HG02852 (cell line): ENCODE results near the gene COL26A1.

Experiments
- ATAC-seq: cut with Tn5 transposase; IDR thresholded peaks from one replicate; pipeline ENCODE4 v1.9.1; 2021; ENCODE audit warnings: mild to moderate bottlenecking, moderate library complexity; ENCODE audit not compliant: unreplicated experiment

COL26A1 gene

DNA sequence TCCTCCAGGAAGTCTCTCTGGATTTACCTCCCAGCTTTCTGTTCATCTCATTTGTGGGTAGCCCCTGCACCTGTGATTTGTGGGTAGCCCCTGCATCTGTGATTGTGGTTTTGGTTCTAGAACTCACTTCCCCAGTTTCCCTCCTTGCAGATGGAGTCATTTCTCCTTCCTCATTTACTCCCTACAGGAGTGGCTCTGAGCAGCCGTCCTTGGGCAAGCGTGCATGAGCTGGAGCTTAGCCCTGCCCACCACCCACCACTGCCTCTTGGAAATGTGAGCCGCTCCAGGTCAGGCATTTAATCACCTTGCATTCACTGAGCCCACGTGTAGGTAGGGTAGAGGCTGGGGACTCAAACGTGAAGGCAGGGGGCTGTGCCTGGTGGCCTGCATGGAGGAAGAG, 8.2 kb downstream of the COL26A1 start:
- ATAC-seq = no peak

- no peak for ATAC-seq
Measured at GRCh38 chr7:101373812-101374614, 11.3 kb downstream of the COL26A1 start.

DNA sequence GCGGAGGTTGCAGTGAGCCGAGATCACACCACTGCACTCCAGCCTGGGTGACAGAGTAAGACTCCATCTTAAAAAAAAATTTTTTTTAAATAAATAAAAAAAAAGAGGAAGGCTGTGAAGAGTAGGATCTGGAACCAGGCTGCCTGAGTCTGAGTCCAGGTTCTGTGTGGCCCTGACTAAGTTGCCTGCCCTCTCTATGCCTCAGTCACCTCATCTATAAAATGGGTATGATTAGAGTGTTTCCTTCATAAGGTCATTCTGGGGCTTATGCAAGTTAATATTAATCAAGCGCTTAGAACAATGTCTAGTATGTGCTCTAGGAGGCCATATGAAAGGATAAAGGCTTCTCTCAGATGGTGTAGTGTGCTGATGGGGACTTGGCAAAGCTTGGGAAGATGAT, 12.3 kb downstream of the COL26A1 start:
- ATAC-seq = no peak

- no peak for ATAC-seq
Measured at GRCh38 chr7:101376601-101377000, 13.9 kb downstream of the COL26A1 start.

DNA sequence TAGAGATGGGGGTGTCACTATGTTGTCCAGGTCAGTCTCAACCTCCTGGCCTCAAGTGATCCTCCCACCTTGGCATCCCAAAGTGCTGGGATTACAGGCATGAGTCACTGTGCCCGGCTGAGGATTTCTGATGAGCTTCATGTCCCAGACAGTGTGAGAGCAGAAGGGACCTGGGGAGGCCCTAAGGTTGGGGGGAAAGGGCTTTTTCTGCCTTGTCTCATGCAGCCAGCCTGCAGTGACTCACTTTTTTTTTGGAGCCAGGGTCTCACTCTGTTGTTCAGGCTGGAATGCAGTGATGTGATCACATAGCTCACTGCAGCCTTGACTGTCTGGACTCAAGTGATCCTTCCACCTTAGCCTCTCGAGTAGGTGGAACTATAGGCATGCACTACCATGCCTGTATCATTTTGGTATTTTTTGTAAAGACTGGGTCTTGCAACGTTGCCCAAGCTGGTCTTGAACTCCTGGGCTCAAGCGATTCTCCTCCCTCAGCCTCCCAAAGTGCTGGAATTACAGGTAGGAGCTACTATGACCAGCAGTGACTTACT, 14.6 kb downstream of the COL26A1 start:
- no peak for ATAC-seq

GRCh38 chr7:101378751-101379174, 16.1 kb downstream of the COL26A1 start:
- no peak for ATAC-seq

DNA sequence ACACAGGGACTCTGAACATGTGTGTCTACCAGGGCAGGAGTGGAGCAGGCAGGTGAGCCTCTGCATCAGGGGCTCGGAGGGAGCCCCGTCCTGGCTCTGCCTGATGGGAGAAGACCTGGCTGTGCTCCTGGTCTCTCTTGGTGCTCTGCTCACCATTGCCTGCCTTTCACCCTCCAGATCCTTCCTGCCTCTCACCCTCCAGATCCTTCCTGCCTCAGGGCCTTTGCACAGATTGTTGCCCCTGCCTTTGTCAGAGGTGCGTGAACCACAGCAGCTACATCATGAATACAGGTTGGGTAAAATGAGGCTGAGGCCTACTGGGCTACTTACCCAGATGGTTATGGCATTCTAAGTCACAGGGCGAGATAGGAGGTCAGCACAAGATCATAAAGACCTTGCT, 16.6 kb downstream of the COL26A1 start:
- ATAC-seq = no peak

DNA sequence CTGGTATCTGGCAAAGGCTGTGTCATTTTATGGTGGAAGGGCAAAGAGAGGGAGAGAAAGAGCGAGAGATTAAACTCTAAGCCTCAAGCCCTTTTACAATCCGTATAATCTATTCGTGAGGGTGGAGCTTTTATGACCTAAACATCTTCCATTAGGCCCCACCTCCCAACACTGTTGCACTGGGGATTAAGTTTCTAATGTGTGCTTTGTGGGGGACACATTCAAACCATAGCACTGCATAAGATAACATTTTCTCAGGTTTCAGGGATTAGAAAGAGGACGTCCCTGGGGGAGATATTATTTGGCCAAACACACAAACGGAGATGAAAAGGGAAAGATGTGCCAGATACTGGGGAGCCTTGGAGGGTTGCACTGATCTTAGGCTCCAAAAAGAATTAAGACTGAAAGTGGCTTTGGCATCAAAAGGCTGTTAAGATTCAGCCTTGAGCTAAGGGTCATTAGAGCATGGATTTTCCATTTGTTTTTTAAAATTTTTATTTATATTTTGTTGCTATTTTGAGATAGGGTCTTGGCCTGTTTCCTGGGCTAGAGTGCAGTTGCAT, 19.0 kb downstream of the COL26A1 start:
- ATAC-seq = no peak

GRCh38 chr7:101382937-101383336, 20.3 kb downstream of the COL26A1 start:
- no peak for ATAC-seq

DNA sequence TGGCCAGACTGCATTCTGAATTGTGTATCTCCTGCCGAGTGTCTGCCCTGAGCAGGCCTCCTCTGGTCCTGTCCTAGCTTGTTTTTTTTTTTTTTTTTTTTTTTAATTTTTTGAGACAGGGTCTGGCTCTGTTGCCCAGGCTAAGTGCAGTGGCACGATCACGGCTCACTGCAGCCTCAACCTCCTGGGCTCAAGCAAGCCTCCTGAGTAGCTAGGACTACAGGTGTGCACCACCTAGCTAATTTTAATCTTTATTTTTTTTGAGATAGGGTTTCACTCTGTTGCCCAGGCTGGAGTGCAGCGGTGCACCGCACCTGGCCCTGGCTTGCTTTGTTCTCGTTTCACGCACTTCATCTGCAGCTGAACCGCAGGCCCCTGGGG, 23.5 kb downstream of the COL26A1 start:
- ATAC-seq = no peak

DNA sequence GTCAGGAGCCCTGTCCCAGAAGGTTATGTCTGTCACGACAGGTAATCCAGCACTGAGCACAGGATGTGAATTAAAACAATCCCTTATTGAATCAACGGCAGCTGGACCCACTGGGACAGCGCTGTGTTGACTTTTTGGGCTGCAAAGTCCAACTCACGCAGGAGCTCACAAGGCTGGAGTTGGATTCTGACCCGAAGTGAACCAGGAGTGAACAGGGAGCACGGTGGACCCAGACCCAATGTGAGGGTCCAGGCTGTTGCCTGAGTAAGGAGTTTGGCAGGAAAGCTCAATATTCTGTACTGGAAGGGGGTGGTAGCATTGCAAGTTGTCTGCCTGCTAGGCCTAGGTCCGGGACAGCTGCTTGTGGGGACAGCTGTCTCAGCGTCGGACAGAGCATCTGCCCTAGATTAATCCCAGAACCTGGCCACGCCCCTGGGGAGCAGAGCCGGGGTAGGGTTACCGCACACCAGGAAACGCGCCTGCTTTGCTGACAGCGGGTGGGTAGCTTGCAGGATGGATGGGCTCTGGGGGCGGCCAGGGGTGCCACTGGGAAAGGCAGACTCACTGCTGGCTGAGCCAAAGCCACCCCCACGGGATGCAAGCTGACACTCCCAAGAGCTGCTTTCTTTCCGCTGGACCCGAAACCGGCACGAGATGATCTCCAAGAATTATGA, 24.0 kb downstream of the COL26A1 start:
- ATAC-seq = no peak

DNA sequence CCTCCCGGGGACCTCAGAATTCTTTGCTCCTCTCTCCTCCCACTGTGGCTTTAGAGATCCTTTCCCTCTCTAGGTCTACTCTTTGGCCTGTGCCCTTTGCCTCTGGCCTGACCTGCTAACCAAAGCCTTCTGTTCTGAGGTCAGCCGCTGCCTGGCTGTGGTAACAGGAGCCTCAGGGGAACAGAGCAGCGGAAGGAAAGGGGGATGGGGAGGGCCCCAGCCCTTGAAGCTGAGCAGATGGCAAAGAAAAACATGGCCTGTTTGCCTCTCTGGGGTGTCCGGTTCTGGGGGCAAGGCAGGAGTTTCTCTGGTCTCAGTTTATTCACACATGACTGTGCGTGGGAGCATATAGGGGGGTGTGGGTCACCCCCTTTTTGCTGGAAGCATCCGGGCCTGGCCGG, 28.2 kb downstream of the COL26A1 start:
- ATAC-seq = peak; percentile 70

DNA sequence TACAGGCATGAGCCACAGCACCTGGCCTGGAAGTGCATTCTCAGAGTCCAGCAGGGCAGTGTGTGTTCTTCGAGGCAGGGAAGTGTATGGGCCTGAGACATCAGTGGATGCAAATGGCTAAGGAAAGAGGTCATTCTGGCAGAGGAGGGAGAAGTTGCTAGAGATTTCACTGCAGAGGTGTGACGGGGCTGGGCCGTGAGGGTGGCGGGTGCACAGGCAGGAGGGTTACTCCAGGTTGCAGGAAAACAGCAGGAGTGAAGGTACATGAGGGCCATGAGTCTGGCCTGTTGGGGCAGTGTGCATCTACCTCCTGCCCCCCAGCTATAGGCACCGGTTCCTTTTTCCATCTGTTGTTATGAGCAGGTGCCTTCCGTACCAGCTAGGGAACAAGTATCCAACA, 29.3 kb downstream of the COL26A1 start:
- no peak for ATAC-seq

DNA sequence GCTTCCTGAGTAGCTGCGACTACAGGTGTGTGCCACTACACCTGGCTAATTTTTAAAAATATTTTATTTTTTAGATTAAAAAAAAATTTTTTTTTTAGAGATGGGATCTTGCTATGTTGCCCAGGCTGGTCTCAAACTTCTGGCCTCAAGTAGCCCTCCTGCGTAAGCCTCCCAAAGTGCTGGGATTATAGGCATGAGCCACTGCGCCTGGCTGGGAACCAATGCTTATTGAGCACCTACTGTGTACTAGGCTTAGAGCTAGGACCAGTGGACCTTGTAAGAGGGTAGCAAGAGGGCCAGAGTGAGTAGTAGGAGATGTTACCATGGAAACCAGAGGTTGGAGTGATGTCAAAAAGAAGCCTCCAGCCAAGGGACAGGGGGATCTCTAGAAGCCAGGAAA, 31.2 kb downstream of the COL26A1 start:
- no peak for ATAC-seq

- no peak for ATAC-seq
Measured at GRCh38 chr7:101395376-101395775, 32.7 kb downstream of the COL26A1 start.

DNA sequence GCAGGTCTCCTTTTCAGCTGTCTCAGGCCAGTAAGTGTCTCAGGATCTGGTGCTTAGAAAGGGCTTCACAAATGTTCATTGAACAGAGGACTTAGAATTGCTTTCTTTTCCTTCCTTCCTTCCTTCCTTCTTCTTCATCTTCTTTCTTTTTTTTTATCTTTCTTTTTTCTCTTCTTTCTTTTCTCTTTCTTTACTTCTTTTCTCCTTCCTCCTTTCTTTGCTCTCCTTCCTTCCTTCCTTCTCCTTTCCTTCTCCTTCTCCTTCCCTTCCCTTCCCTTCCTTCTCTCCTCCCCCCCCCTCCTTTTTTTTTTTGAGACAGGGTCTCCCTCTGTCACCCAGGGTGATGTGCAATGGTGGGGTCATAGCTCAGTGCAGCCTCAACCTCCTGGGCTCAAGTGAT, 34.6 kb downstream of the COL26A1 start:
- ATAC-seq = no peak

- no peak for ATAC-seq
Measured at GRCh38 chr7:101397770-101398324, 35.2 kb downstream of the COL26A1 start.

GRCh38 chr7:101398396-101399289, 36.0 kb downstream of the COL26A1 start:
- ATAC-seq = no peak

- no peak for ATAC-seq
Measured at GRCh38 chr7:101399759-101400158, 37.1 kb downstream of the COL26A1 start.

GRCh38 chr7:101400751-101401150, 38.1 kb downstream of the COL26A1 start:
- no peak for ATAC-seq
